8988T (cell line): ENCODE measurements around the gene CARTPT.

Experiments
- DNase-seq: peaks from one replicate; pipeline ENCODE4 v3.0.0; 2011

Gene CARTPT

DNA sequence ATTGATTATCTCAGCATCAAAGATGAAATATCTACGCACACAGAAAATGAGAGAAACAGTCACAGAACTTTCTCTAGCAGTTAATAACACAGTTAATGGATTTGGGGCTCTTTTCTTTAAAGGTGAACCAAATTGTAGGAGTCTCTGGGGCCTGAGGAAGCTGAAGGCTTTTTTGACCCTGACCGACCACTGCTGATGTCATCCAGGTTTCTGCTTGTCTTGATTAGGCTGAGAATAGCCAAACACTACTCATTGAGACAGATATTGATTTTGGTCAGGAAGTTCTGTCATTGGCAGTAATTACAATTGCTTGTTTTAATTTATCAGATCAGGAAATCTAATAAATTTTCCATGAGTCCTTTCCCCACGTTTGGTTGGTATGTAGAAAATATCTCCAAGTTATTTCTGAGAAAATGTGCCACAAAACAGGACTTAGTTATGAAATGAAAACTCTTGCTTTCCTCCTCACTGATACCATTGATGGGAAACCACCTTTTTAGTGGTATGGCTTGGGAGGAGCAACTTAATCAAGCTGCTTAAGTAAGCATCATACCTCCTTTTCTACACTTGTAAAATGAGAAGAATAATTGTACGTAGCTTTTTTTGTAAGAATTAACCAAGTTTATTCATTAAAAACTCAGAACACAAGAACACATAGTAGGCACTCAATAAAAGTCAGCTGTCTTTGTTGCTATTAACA lies 19.7 kb downstream of the CARTPT start:
- DNase-seq: no peak

DNA sequence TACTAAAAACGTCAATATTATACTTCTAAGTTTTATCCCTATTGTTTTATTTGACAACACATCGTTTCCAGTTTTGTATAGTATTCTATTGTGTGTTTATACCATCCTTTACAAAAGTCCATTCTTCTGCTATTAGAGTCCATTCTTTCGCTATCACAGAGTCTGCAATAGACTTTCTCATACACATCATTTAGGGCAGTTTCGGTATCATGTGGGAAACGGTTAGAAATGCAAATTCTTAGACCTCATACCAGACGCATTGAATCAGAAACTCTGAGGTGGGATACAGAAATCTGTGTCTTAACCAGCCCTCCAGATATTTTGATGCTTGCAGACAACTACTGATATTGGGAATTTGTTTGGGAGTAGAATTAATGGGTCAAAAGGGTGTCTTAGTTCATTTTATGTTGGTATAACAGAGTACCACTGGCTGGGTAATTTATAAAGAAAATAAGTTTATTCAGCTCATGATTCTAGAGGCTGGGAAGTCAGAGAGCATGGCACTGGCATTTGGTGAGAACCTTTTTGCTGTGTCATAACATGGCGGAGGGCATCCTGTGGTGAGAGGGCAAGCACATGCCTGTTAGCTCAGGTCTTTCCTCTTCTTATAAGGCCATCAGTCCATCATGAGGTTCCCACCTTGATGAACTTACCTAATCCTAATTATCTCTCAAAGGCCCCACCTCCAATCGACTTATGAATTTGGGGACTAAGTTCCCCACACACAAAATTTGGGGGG lies 21.1 kb downstream of the CARTPT start:
- no peak for DNase-seq

- no peak for DNase-seq
Measured at GRCh38 chr5:71743155-71743554, 24.1 kb downstream of the CARTPT start.

- no peak for DNase-seq
Measured at GRCh38 chr5:71744009-71744790, 25.1 kb downstream of the CARTPT start.

- DNase-seq: no peak
Measured at GRCh38 chr5:71747182-71747581, 28.1 kb downstream of the CARTPT start.

GRCh38 chr5:71748360-71748759 lies 29.3 kb downstream of the CARTPT start:
- DNase-seq: no peak

GRCh38 chr5:71751422-71751821 lies 32.3 kb downstream of the CARTPT start:
- DNase-seq: no peak

- no peak for DNase-seq
Measured at GRCh38 chr5:71752441-71753190, 33.5 kb downstream of the CARTPT start.

GRCh38 chr5:71757590-71758543 lies 38.8 kb downstream of the CARTPT start:
- DNase-seq: no peak

DNA sequence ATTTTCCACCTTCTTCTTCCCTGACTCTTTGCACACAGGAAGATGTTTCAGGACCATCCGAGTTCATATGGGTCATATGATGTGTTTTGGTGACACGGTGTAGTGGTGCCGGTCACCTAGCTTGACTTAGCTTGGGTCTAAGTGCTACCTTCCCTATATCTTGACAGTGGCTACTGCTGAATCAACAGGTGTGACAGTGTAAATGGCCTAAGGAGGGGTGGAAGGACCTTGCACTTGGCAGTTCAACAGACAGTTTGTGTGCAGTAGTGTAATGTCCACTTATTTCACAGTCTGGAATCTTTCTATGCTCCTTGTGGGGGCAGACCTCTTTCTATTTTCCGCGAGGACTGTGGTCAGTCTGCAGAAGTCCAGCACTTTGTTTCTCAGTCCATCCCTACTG lies 43.8 kb downstream of the CARTPT start:
- DNase-seq: no peak

GRCh38 chr5:71767661-71768060 lies 48.6 kb downstream of the CARTPT start:
- no peak for DNase-seq

DNA sequence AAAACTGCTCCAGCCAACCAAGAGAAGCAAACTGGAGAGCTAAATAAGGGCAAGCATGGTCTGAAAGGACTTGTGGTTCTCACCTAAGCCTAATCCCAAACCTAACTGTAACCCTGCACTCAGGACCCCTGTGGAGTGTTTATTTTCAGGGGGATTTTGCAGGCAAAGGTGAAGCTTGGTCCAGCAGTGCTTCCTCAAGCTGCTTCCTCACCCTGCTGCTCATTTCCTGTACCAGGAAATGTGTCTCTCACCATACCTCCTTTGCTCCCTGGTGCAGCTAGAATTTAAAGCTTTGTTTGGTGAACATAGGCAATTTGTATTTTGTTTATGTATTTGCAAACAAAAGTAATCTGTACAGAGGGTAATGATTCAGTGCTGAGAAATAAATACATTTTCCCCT lies 50.2 kb downstream of the CARTPT start:
- DNase-seq: no peak

- DNase-seq: no peak
Measured at GRCh38 chr5:71770381-71770780, 51.3 kb downstream of the CARTPT start.
